NCI-H1092 (cell line): ENCODE measurements around the gene WASL.
A peak's percentile ranks its signal among the peaks of the same experiment; 100 is the strongest.
"Not testable (repeated sequence)": the region's sequence is repeated elsewhere in the genome, so short reads cannot be mapped to it uniquely, and the experiment has no call there.

ENCODE experiments used
- DNase-seq: peaks from one replicate; lab custom pipeline; 2025; lab: John Stamatoyannopoulos, UW

WASL gene

DNA sequence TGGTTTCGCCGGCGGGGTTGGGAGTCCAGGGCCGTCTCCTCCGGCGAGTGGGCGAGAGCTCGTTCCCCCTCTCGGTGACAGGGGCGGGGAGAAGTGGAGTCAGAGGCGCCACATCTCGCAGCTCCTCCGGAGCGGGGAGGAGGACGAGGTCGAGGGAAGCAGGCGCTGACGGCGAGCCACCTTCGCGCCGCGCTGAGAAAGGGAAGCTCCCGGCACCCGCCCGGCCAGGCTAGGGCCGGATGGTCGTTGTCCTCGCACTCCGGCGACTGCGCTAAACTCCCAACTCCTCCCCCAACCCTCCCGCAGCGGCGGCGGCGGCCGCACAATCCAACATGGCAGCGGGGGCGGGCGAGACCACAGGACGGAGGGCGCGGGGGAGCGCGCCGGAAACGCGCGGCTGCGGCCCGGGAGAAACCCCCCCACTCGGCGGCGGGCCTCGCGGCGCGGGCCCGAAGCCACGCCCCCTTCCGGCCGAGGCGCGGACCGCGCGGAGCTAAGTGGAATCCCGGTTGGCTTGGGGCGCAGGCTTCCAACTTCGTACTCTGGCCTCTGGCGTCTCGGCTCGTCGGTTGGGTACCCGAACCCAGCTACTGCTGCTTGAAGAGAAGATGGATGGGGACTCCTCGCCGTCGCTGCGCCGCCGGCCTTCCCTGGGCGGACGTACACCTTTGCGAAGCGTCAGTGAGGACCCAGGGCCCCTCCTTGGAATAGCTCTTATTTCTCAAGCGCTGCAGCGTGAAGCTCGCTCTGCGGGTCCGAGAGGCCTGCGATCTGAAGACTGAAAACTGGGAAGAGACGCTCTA, at the start of gene WASL:
Gene WASL (minus strand): TSS at position 270 of the 803 bp plus-strand sequence. CDS start 269 bp downstream, at position 1.
- DNase-seq = peak; percentile 94

DNA sequence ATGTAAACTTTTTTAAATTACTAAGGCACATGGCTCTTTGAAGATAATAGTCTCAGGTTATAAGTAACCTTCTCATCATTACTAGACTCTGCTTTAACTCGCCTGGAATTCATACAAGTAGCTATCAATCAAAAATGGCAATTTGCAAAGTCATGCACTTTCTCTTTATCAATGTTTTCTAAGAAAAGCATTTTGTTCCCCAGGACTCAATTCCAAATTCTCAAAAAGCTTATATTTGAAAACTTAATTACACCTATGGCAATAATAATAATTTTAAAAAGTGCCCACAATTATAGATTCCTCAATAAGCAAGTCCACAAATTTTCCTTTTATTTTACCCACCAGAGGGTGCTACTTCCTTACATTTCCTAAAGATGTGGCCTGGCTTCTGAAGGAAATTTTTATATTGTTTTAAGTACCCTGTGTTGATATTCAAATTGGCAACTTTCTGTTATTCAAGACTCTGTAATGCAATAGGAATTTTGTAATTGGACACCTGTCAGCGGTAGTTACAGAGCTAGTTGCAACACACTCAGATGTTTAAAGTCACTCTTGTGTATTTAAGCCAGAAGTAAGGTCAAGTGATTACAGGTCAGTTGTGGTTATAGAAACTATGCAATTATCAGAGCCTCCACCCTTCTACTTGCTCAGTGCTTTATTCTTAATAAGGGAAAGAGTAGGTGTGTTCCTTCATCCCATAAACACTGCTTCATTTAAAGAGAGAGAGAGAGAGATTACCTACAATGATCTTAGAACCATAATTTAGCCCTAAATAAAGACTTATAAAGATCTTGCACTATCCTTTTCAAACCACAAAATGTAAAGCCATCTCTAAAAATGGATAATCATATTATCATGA, 49.1 kb upstream of the WASL start:
- no peak for DNase-seq

- DNase-seq = no peak
Measured at GRCh38 chr7:123796568-123796967, 47.8 kb upstream of the WASL start.

DNA sequence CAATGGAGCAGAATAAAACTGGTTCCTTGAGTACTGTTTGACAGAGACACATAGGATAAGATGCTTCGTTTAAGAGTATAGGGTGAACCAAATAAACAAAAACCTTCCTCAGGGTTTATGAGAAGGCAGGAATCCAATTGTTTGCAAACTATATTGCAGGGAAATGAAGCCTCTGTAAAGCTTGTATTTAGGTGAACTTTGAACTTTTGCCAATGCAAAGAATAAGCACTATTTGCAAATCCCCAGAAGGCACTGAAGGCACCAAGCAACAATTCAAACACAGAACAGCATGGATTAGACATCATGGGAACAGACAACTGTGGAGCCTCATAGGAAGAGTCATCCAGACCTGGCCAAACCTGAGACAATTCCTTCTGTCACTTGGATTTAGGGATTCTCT, 47.1 kb upstream of the WASL start:
- DNase-seq = no peak

- not testable (repeated sequence) for DNase-seq
Measured at GRCh38 chr7:123795116-123795515, 46.3 kb upstream of the WASL start.

GRCh38 chr7:123792547-123792946, 43.7 kb upstream of the WASL start:
- DNase-seq = no peak

- no peak for DNase-seq
Measured at GRCh38 chr7:123791001-123791400, 42.2 kb upstream of the WASL start.

DNA sequence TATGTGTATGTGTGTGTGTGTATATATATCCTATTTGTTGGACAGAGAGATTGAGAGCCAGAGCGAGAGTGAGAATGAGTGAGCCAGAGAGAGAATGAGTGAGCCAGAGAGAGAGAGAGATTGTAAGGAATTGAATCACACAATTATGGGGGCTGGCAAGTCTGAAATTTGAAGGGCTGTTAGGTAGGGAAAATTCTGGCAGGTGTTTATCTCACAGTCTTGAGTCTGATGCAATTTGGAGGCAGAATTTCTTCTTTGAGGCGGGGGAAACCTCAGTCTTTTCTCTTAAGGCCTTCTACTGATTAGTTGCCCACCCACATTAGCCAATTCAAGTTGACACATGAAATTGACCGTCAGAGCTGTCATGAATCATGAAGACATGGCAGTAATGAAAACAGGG, 41.0 kb upstream of the WASL start:
- no peak for DNase-seq

- no peak for DNase-seq
Measured at GRCh38 chr7:123789206-123789784, 40.5 kb upstream of the WASL start.

- no peak for DNase-seq
Measured at GRCh38 chr7:123788584-123788983, 39.8 kb upstream of the WASL start.

- DNase-seq = no peak
Measured at GRCh38 chr7:123787220-123788007, 38.6 kb upstream of the WASL start.

GRCh38 chr7:123784263-123784662, 35.5 kb upstream of the WASL start:
- no peak for DNase-seq

GRCh38 chr7:123783820-123784219, 35.0 kb upstream of the WASL start:
- no peak for DNase-seq

- DNase-seq = no peak
Measured at GRCh38 chr7:123782071-123782798, 33.4 kb upstream of the WASL start.

DNA sequence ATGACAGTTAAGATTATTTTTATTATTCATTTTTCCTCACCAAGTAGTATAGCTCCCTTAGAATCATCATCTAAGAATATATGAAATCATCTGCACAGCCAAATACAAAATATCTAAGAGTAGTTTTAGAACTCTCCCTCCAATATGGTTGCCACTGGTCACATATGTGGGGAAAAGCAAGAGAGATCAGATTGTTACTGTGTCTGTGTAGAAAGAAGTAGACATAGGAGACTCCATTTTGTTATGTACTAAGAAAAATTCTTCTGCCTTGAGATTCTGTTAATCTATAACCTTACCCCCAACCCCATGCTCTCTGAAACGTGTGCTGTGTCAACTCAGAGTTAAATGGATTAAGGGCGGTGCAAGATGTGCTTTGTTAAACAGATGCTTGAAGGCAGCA, 31.7 kb upstream of the WASL start:
- DNase-seq = not testable (repeated sequence)

GRCh38 chr7:123774496-123774895, 25.7 kb upstream of the WASL start:
- no peak for DNase-seq

DNA sequence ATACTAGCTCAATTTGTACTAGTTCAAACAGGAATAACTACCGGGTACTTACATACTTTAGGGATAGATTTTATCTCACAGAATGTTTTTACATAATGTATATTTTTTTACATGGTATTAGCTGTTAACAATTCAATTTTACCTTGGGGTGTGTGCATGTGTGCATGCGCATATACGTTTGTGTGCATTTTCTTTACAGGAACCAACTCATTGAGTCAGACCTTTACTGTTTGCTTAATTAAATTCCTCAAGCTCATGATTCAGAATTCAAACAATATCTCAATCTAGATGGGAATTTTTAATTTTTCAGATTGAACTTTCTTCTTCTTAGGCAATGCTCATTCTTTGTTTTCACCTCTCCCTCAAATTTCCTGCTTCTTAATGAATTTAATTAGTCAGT, 24.7 kb upstream of the WASL start:
- DNase-seq = no peak

DNA sequence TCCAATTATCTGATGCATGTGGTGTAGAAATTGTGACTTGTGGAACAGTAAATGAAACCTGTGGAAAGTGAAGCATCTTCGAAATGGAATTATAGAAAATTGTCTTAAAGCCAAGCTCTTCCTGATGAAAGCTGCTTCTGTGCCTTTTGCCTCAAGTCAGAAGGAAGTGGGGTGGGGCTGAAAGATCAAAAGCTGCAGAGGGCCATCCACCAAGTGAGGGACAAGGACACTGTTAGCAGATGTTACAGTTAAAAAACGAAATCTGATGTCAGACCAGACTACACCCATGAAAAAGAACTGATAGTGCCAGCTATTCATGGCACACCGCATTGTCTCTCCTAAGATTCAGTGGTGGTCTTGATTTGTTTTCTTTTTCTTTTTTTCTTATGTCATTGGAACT, 23.8 kb upstream of the WASL start:
- no peak for DNase-seq

GRCh38 chr7:123771846-123772245, 23.0 kb upstream of the WASL start:
- DNase-seq = no peak

GRCh38 chr7:123771256-123771655, 22.5 kb upstream of the WASL start:
- no peak for DNase-seq

GRCh38 chr7:123770378-123770777, 21.6 kb upstream of the WASL start:
- DNase-seq = no peak
